Tibial nerve (tissue), 4 donors: Measurements from ENCODE around the gene CLPSL1. TPM values are rescaled to one million over a fixed set of nuclear protein-coding genes. Genes with fewer than 3 reads are reported as not detected.

ENCODE experiments used
- DNase-seq, 2 donors: peaks; one replicate each; pipeline ENCODE4 v3.0.0-alpha.2; 2019; ENCODE audit warnings: low spot score in 2 of 2
- H3K27ac ChIP-seq, 4 donors: fragments of 200-600 bp; sonication (generic) in 3 of 4; one replicate each; pipeline ENCODE4 v1.5.1; 2017 to 2019; ENCODE audit warnings: mild to moderate bottlenecking in 1 of 4
- H3K27me3 ChIP-seq, 2 donors: fragments of 200-600 bp; sonication (generic) in 1 of 2; one replicate each; pipeline versions ENCODE4 v1.5.1 to v1.6.0; 2017 to 2019
- H3K36me3 ChIP-seq, 3 donors: fragments of 200-600 bp; sonication (generic); one replicate each; pipeline ENCODE4 v1.5.1; 2018 to 2019
- H3K4me1 ChIP-seq, 4 donors: fragments of 200-600 bp; sonication (generic) in 3 of 4; one replicate each; pipeline ENCODE4 v1.5.1; 2017 to 2019
- H3K4me3 ChIP-seq, 4 donors: fragments of 200-600 bp; sonication (generic) in 3 of 4; one replicate each; pipeline ENCODE4 v1.5.1; 2017 to 2019; ENCODE audit warnings: mild to moderate bottlenecking in 1 of 4, moderate library complexity in 1 of 4
- H3K9me3 ChIP-seq, 4 donors: fragments of 200-600 bp; sonication (generic) in 3 of 4; one replicate each; pipeline ENCODE4 v1.5.1; 2017 to 2019
- CTCF ChIP-seq, 5 experiments: fragments of 200-600 bp in 3 of 5; fragments of 450-650 bp in 2 of 5; sonication (generic) in 3 of 5; IDR thresholded peaks; one replicate each; pipeline ENCODE4 v1.5.1; 2016 to 2019; ENCODE audit warnings: antibody characterized with exemption in 5 of 5, mild to moderate bottlenecking in 3 of 5, moderate library complexity in 2 of 5
- EP300 ChIP-seq, 2 donors: sonication (generic); formaldehyde crosslinking; IDR thresholded peaks; one replicate each; pipeline ENCODE4 v1.6.1; 2017; ENCODE audit warnings: antibody characterized with exemption in 2 of 2, mild to moderate bottlenecking in 1 of 2
- POLR2A ChIP-seq, 2 donors: fragments of 450-650 bp; IDR thresholded peaks; one replicate each; pipeline ENCODE4 v1.6.1; 2017; ENCODE audit warnings: antibody characterized with exemption in 2 of 2, mild to moderate bottlenecking in 2 of 2, moderate library complexity in 2 of 2
- WGBS, 2 donors: methylation state at CpG; one replicate each; pipeline ENCODE4 v1.1.5; 2018; 5-methylcytosine and 5-hydroxymethylcytosine counted together
- total RNA-seq, 4 donors: library from RNA; depleted of rRNA; stranded (reverse); fragments of >200 nt; gene quantifications; one replicate each; pipeline ENCODE4 v1.1.0, GENCODE V29; 2016

CLPSL1 gene
- total RNA-seq, 4 donors from 2014 or later: not detected

GRCh38 chr6:35774116-35774794 is 6.6 kb upstream of the CLPSL1 start:
- H3K27me3 ChIP-seq: peaks cover 0 to 47% of the 10 kb centered on the region in 2 donors
- 72% methylated on average over 11 of the region's 11 CpGs for WGBS, 2 donors
- H3K9me3 ChIP-seq: no peaks in the 10 kb centered on the region
- H3K36me3 ChIP-seq: no peaks in the 10 kb centered on the region
- H3K4me1 ChIP-seq: peaks cover 0 to 9% (median 3%) of the 10 kb centered on the region in 4 donors
- no peak for DNase-seq
- TF ChIP-seq EP300 (IDR thresholded peaks at IDR 0.05): no peak
- TF ChIP-seq POLR2A (IDR thresholded peaks at IDR 0.05): no peak
- TF ChIP-seq CTCF (IDR thresholded peaks at IDR 0.05): no peak
- H3K27ac ChIP-seq: no peak overlapping the region
- H3K4me3 ChIP-seq: no peak overlapping the region

GRCh38 chr6:35775031-35775430 is 5.8 kb upstream of the CLPSL1 start:
- no peak for TF ChIP-seq POLR2A (IDR thresholded peaks at IDR 0.05)
- TF ChIP-seq EP300 (IDR thresholded peaks at IDR 0.05): no peak
- no peak for TF ChIP-seq CTCF (IDR thresholded peaks at IDR 0.05)
- peaks cover 0 to 9% (median 3%) of the 10 kb centered on the region in 4 donors for H3K4me1 ChIP-seq
- H3K36me3 ChIP-seq: no peaks in the 10 kb centered on the region
- H3K4me3 ChIP-seq: no peak overlapping the region
- no peaks in the 10 kb centered on the region for H3K9me3 ChIP-seq
- no peak for DNase-seq
- peaks cover 0 to 47% of the 10 kb centered on the region in 2 donors for H3K27me3 ChIP-seq
- no peak overlapping the region for H3K27ac ChIP-seq
- WGBS, 2 donors: 41 to 48% methylated on average over 6 of the region's 6 CpGs

- TF ChIP-seq POLR2A (IDR thresholded peaks at IDR 0.05) (no peak), EP300 (IDR thresholded peaks at IDR 0.05) (no peak), CTCF (IDR thresholded peaks at IDR 0.05) (no peak)
- 3% methylated on average over 25 to 52 of the region's 56 CpGs for WGBS, 2 donors
- no peaks in the 10 kb centered on the region for H3K9me3 ChIP-seq
- H3K4me3 ChIP-seq: peak within 1 kb of the TSS in 3 of 4 donors; percentile 19 to 44 (median 33)
- H3K36me3 ChIP-seq: no peaks in the 10 kb centered on the region
- H3K27ac ChIP-seq: no peak within 1 kb of the TSS
- H3K4me1 ChIP-seq: peaks cover 0 to 9% (median 3%) of the 10 kb centered on the region in 4 donors
- DNase-seq: no peak
- peaks cover 0 to 47% of the 10 kb centered on the region in 2 donors for H3K27me3 ChIP-seq
Measured at GRCh38 chr6:35776364-35777215, 4.2 kb upstream of the CLPSL1 start, which contains the start of gene CLPSL2. TSS of gene CLPSL2 (plus strand) at chr6:35776598. CDS start at chr6:35776619, 21 bp downstream.

- Histone ChIP-seq H3K27me3 (peaks cover 0 to 40% of the 10 kb centered on the region in 2 donors), H3K9me3 (no peaks in the 10 kb centered on the region), H3K4me3 (no peak overlapping the region), H3K27ac (no peak overlapping the region), H3K36me3 (no peaks in the 10 kb centered on the region), H3K4me1 (peaks cover 0 to 9% (median 3%) of the 10 kb centered on the region in 4 donors)
- no peak for DNase-seq
- WGBS, 2 donors: 72 to 77% methylated on average over 10 of the region's 10 CpGs
- TF ChIP-seq CTCF (IDR thresholded peaks at IDR 0.05): no peak
- no peak for TF ChIP-seq POLR2A (IDR thresholded peaks at IDR 0.05)
- TF ChIP-seq EP300 (IDR thresholded peaks at IDR 0.05): no peak
Measured at GRCh38 chr6:35777356-35778102, 3.3 kb upstream of the CLPSL1 start.
